ENCODE measurements around the gene AKAP6. TPM values are rescaled to one million over a fixed set of nuclear protein-coding genes. Genes with fewer than 3 reads are reported as not detected.

Gene AKAP6
- total and polyA plus RNA-seq, 10 of the 15 experiments (the other 5 are each of a cell fraction or from before 2014, with no cell fraction given), result 0.35 to 5.9 (median 2.2) TPM

DNA sequence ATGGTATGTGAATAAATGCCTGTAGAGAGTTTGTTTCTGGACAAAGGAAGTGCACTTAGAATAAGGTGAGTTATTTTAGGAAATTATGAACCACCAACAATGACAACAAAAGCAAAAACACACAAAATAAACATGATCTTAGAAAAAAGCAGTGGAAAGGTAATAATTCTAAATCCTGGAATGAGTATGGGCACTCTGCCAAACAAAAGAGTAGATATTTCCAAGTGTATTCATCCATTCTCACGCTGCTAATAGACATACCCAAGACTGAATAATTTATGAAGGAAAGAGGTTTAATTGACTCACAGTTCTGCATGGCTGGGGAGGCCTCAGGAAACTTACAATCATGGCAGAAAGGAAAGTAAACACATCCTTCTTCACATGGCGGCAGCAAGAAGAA lies 340.3 kb downstream of the AKAP6 start:
- RAD21 ChIA-PET (ENCODE audit: unreplicated experiment), result no interaction called here
- TF ChIP-seq SMAD1 (IDR thresholded peaks at IDR 0.05; ENCODE audit: low read depth, partially characterized antibody) (no peak), TCF12 (IDR thresholded peaks at IDR 0.05; ENCODE audit: low read depth, low read length) (no peak), DPF2 (IDR thresholded peaks at IDR 0.05) (no peak), ZNF24 (IDR thresholded peaks at IDR 0.05) (no peak), ZNF217 (IDR thresholded peaks at IDR 0.05) (no peak)
- TF ChIP-seq, protein P1, sequence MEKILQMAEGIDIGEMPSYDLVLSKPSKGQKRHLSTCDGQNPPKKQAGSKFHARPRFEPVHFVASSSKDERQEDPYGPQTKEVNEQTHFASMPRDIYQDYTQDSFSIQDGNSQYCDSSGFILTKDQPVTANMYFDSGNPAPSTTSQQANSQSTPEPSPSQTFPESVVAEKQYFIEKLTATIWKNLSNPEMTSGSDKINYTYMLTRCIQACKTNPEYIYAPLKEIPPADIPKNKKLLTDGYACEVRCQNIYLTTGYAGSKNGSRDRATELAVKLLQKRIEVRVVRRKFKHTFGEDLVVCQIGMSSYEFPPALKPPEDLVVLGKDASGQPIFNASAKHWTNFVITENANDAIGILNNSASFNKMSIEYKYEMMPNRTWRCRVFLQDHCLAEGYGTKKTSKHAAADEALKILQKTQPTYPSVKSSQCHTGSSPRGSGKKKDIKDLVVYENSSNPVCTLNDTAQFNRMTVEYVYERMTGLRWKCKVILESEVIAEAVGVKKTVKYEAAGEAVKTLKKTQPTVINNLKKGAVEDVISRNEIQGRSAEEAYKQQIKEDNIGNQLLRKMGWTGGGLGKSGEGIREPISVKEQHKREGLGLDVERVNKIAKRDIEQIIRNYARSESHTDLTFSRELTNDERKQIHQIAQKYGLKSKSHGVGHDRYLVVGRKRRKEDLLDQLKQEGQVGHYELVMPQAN (conservative IDR thresholded peaks at IDR 0.05), result no peak
- TF ChIP-seq, protein P2, sequence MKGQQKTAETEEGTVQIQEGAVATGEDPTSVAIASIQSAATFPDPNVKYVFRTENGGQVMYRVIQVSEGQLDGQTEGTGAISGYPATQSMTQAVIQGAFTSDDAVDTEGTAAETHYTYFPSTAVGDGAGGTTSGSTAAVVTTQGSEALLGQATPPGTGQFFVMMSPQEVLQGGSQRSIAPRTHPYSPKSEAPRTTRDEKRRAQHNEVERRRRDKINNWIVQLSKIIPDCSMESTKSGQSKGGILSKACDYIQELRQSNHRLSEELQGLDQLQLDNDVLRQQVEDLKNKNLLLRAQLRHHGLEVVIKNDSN (IDR thresholded peaks at IDR 0.05; ENCODE audit: borderline replicate concordance, extremely low read length, insufficient read depth, low read depth, low read length), result no peak
- Histone ChIP-seq H3K4me1 (ENCODE audit: control insufficient read depth, insufficient read depth, low read length) (no peaks in the 10 kb centered on the region), H3K9me3 (replicated peaks; ENCODE audit: control insufficient read depth, insufficient read depth, low read length) (no peaks in the 10 kb centered on the region), H3K79me2 (ENCODE audit: control insufficient read depth, insufficient read depth, low read length) (no peaks in the 10 kb centered on the region), H2AFZ (ENCODE audit: control insufficient read depth, low read depth, low read length) (no peak overlapping the region), H3K4me3 (no peak overlapping the region), H3K36me3 (ENCODE audit: control insufficient read depth in 2 of 2, insufficient read depth in 2 of 2, low read length in 1 of 2) (no peaks in the 10 kb centered on the region), H3K4me2 (ENCODE audit: control insufficient read depth, insufficient read depth) (no peak overlapping the region), H4K20me1 (ENCODE audit: control insufficient read depth, insufficient read depth) (no peaks in the 10 kb centered on the region), H3K9ac (ENCODE audit: control insufficient read depth, insufficient read depth, low read length) (no peak overlapping the region), H3K27me3 (replicated peaks in 1 of 2; ENCODE audit: control insufficient read depth in 2 of 2, insufficient read depth in 2 of 2, low read length in 1 of 2) (no peaks in the 10 kb centered on the region), H3K27ac (ENCODE audit: control insufficient read depth, insufficient read depth) (no peak overlapping the region)
- ATAC-seq (no peak), FAIRE-seq (no peak), DNase-seq (ENCODE audit: low read depth, low spot score) (no peak)
- POLR2A ChIA-PET, result no interaction called here
- WGBS (ENCODE audit: insufficient coverage, insufficient replicate concordance, low lambda C conversion rate, missing lambda C conversion rate), result 72% methylated on average over 2 of the region's 2 CpGs
- CTCF ChIA-PET, result no interaction called here
- SMC1A ChIA-PET (ENCODE audit: uncharacterized antibody, unreplicated experiment), result interaction anchor here (0.9 kb wide), 1 partner anchor 9 kb away, joined by 3 read pairs; no protein-coding TSS in a partner anchor
- in situ Hi-C loops (cut with MboI), result no loop called here
- BruUV-seq (replicated peaks), result no TSS peak
- intact Hi-C loops (cut with micrococcal nuclease; ENCODE audit: unreplicated experiment), result no loop called here
